HCT116 (cell line): ENCODE measurements around the gene AUTS2. TPM values are rescaled to one million over a fixed set of nuclear protein-coding genes. Genes with fewer than 3 reads are reported as not detected.

ENCODE experiments used
- ATAC-seq: fragments of 200-7000 bp; cut with Tn5 transposase; 2 replicates; pipeline ENCODE4 v1.9.1; 2020; ENCODE audit warnings: mild to moderate bottlenecking, moderate library complexity
- BruUV-seq: library from RNA; stranded (reverse); fragments of 400-500 nt; replicated peaks from 2 replicates; lab custom pipeline; 2021; lab: Mats Ljungman, UMichigan
- CTCF ChIA-PET: fragments of 300-600 bp; sonication (Branson Sonifier 250); formaldehyde crosslinking; loops from one replicate; lab custom pipeline; 2021; ENCODE audit warnings: antibody characterized with exemption; lab: Charles Lee
- POLR2A ChIA-PET: fragments of 300-600, 350-600 bp; sonication (Branson Sonifier 250); formaldehyde crosslinking; loops from one replicate; lab custom pipeline; 2021; ENCODE audit warnings: antibody characterized with exemption; lab: Charles Lee
- RAD21 ChIA-PET, 2 experiments: fragments of 300-600 bp; sonication (Branson Sonifier 250); formaldehyde crosslinking; loops; one replicate each; lab custom pipeline; 2023; ENCODE audit warnings: low total read pairs in 2 of 2; ENCODE audit not compliant: uncharacterized antibody in 2 of 2, unreplicated experiment in 2 of 2, low non-redundant PET in 1 of 2; lab: Charles Lee
- DNase-seq: peaks from one replicate; pipeline ENCODE4 v3.0.0-alpha.2; 2010; ENCODE audit warnings: low read depth, low spot score
- H2AFZ ChIP-seq: fragments of 200-600 bp; shearing (Covaris generic), sonication (generic); 2 replicates; pipeline ENCODE4 v1.6.1; 2017; ENCODE audit warnings: low read depth, mixed run types, mixed read lengths, antibody characterized with exemption, low read length; ENCODE audit not compliant: poor library complexity, severe bottlenecking
- H3K27ac ChIP-seq: 2 replicates; pipeline ENCODE4 v1.5.1; 2012; ENCODE audit warnings: low read depth, low read length
- H3K27me3 ChIP-seq: fragments of 200-600 bp; sonication (generic); 2 replicates; pipeline ENCODE4 v1.6.1; 2016; ENCODE audit warnings: mixed run types, low read length, mixed read lengths; ENCODE audit not compliant: insufficient read depth
- H3K36me3 ChIP-seq, 2 experiments: fragments of 200-500 bp in 1 of 2; fragments of 200-600 bp in 1 of 2; sonication (Bioruptor generic) in 1 of 2; sonication (generic) in 1 of 2; 2 replicates each; pipeline versions ENCODE4 v1.5.1 to v1.6.1; 2014 to 2016; ENCODE audit warnings: low read length in 2 of 2, inconsistent platforms in 1 of 2, mixed read lengths in 1 of 2, mixed run types in 1 of 2; ENCODE audit not compliant: insufficient read depth in 2 of 2, control insufficient read depth in 1 of 2
- H3K4me1 ChIP-seq, 2 experiments: fragments of 200-600 bp in 1 of 2; sonication (generic) in 1 of 2; 2 replicates each; pipeline versions ENCODE4 v1.5.1 to v1.6.1; 2012 to 2017; ENCODE audit warnings: low read length in 2 of 2, inconsistent platforms in 1 of 2, mild to moderate bottlenecking in 1 of 2, mixed read lengths in 1 of 2, mixed run types in 1 of 2, moderate library complexity in 1 of 2; ENCODE audit not compliant: insufficient read depth in 2 of 2, control insufficient read depth in 1 of 2
- H3K4me2 ChIP-seq: fragments of 200-600 bp; sonication (generic); 2 replicates; pipeline ENCODE4 v1.6.1; 2017; ENCODE audit warnings: mixed run types, low read length, mixed read lengths
- H3K4me3 ChIP-seq, 2 experiments: fragments of 200-600 bp in 1 of 2; sonication (generic) in 1 of 2; replicated peaks in 1 of 2; 2 replicates each; pipeline ENCODE4 v1.5.1; 2011 to 2016; ENCODE audit warnings: low read length in 2 of 2, control low read depth in 1 of 2, low read depth in 1 of 2, mild to moderate bottlenecking in 1 of 2, mixed read lengths in 1 of 2, mixed run types in 1 of 2
- H3K79me2 ChIP-seq: fragments of 200-600 bp; sonication (generic); 2 replicates; pipeline ENCODE4 v1.6.1; 2017; ENCODE audit warnings: mild to moderate bottlenecking, mixed run types, low read length, moderate library complexity, mixed read lengths; ENCODE audit not compliant: insufficient read depth
- H3K9ac ChIP-seq: fragments of 200-600 bp; sonication (generic); 2 replicates; pipeline ENCODE4 v1.6.1; 2016; ENCODE audit warnings: low read length, mixed read lengths
- H3K9me2 ChIP-seq: fragments of 200-600 bp; sonication (generic), shearing (Covaris generic); 2 replicates; pipeline ENCODE4 v1.6.1; 2017; ENCODE audit warnings: mixed run types, mild to moderate bottlenecking, moderate library complexity; ENCODE audit not compliant: insufficient read depth
- H3K9me3 ChIP-seq, 2 experiments: fragments of 200-500 bp in 1 of 2; fragments of 200-600 bp in 1 of 2; sonication (Bioruptor generic) in 1 of 2; sonication (generic) in 1 of 2; 2 replicates each; pipeline ENCODE4 v1.6.1; 2014 to 2017; ENCODE audit warnings: low read length in 2 of 2, mixed read lengths in 2 of 2, inconsistent platforms in 1 of 2, low read depth in 1 of 2, mild to moderate bottlenecking in 1 of 2, mixed run types in 1 of 2, moderate library complexity in 1 of 2; ENCODE audit not compliant: control insufficient read depth in 1 of 2, insufficient read depth in 1 of 2
- H4K20me1 ChIP-seq: fragments of 200-600 bp; sonication (generic), shearing (Covaris generic); 2 replicates; pipeline ENCODE4 v1.6.1; 2017; ENCODE audit warnings: mixed run types, mild to moderate bottlenecking, moderate library complexity; ENCODE audit not compliant: insufficient read depth
- CBX3 ChIP-seq: IDR thresholded peaks from 2 replicates; pipeline ENCODE4 v1.6.1; 2012; ENCODE audit warnings: low read depth
- EGR1 ChIP-seq: IDR thresholded peaks from 2 replicates; pipeline ENCODE4 v1.6.1; 2012; ENCODE audit warnings: low read depth
- EZH2 ChIP-seq: fragments of 200-600 bp; sonication (generic); IDR thresholded peaks from 2 replicates; pipeline ENCODE4 v1.6.1; 2017; ENCODE audit warnings: antibody characterized with exemption, mixed run types
- FOSL1 ChIP-seq: IDR thresholded peaks from 2 replicates; pipeline ENCODE4 v1.6.1; 2012; ENCODE audit warnings: low read depth
- MAX ChIP-seq: IDR thresholded peaks from 2 replicates; pipeline ENCODE4 v1.6.1; 2012
- POLR2A ChIP-seq: IDR thresholded peaks from 2 replicates; pipeline ENCODE4 v1.7.0; 2011; ENCODE audit warnings: borderline replicate concordance; ENCODE audit not compliant: insufficient read depth, insufficient read length; ENCODE audit errors: extremely low read depth
- POLR2AphosphoS5 ChIP-seq: IDR thresholded peaks from 2 replicates; pipeline ENCODE4 v1.6.1; 2011; ENCODE audit warnings: mild to moderate bottlenecking, low read depth, low read length, moderate library complexity
- SIN3A ChIP-seq: IDR thresholded peaks from 2 replicates; pipeline ENCODE4 v1.6.1; 2012; ENCODE audit warnings: low read depth
- SP1 ChIP-seq: IDR thresholded peaks from 2 replicates; pipeline ENCODE4 v1.6.1; 2012; ENCODE audit warnings: low read depth
- SRF ChIP-seq: IDR thresholded peaks from 2 replicates; pipeline ENCODE4 v1.6.1; 2012; ENCODE audit warnings: low read depth
- ZBTB33 ChIP-seq: IDR thresholded peaks from 2 replicates; pipeline ENCODE4 v1.6.1; 2011; ENCODE audit warnings: mild to moderate bottlenecking, low read length, moderate library complexity; ENCODE audit not compliant: insufficient replicate concordance; ENCODE audit errors: extremely low read depth
- ZFX ChIP-seq: fragments of 450-650 bp; IDR thresholded peaks from 2 replicates; pipeline ENCODE4 v1.6.1; 2017
- ZNF274 ChIP-seq: fragments of 200-500 bp; sonication (Bioruptor generic); IDR thresholded peaks from 2 replicates; pipeline ENCODE4 v1.6.1; 2014; ENCODE audit warnings: mild to moderate bottlenecking, low read depth, low read length, inconsistent platforms
- intact Hi-C: fragments of 100-400 bp; cut with micrococcal nuclease; formaldehyde crosslinking; loops from 2 replicates; pipeline ENCODE4 v1.10.0; 2022
- total RNA-seq: library from RNA; stranded (reverse); gene quantifications from one replicate; pipeline ENCODE4 v1.2.1, GENCODE V29; 2021; ENCODE audit not compliant: unreplicated experiment

Gene AUTS2
- total RNA-seq, 1 experiment from 2014 or later, result 0.93 TPM

GRCh38 chr7:70143075-70144044 lies 545.1 kb downstream of the AUTS2 start:
- DNase-seq (no peak), ATAC-seq (no peak)
- no peaks in the 10 kb centered on the region for H3K36me3 ChIP-seq
- no peak overlapping the region for H3K4me3 ChIP-seq
- no TSS peak for BruUV-seq
- RAD21 ChIA-PET, result no interaction called here
- no peak overlapping the region for H3K4me2 ChIP-seq
- H3K9ac ChIP-seq, result no peak overlapping the region
- H4K20me1 ChIP-seq, result no peaks in the 10 kb centered on the region
- CTCF ChIA-PET, result no interaction called here
- H3K9me2 ChIP-seq, result no peaks in the 10 kb centered on the region
- no peaks in the 10 kb centered on the region for H3K4me1 ChIP-seq
- intact Hi-C loops, result no loop called here
- peaks cover 11 to 27% of the 10 kb centered on the region in 2 experiments; a peak in 2 of 4 replicates for H3K9me3 ChIP-seq
- H3K27me3 ChIP-seq, result no peaks in the 10 kb centered on the region
- TF ChIP-seq POLR2AphosphoS5 (no peak), CBX3 (no peak), SRF (no peak), SIN3A (no peak), POLR2A (no peak), EZH2 (no peak), MAX (no peak), EGR1 (no peak), FOSL1 (no peak)
- TF ChIP-seq, all 23 proteins: peak for 0
- Histone ChIP-seq H2AFZ (no peak overlapping the region), H3K27ac (no peak overlapping the region), H3K79me2 (no peaks in the 10 kb centered on the region)
- POLR2A ChIA-PET, result no interaction called here

GRCh38 chr7:70148997-70149396 lies 550.7 kb downstream of the AUTS2 start:
- no peak overlapping the region for H3K4me2 ChIP-seq
- H3K27me3 ChIP-seq, result no peaks in the 10 kb centered on the region
- TF ChIP-seq ZFX (no peak), EZH2 (no peak), ZBTB33 (no peak), POLR2A (no peak), SP1 (no peak), SIN3A (no peak), ZNF274 (no peak)
- no peaks in the 10 kb centered on the region for H3K4me1 ChIP-seq
- DNase-seq (no peak), ATAC-seq (no peak)
- H2AFZ ChIP-seq, result no peak overlapping the region
- ChIA-PET POLR2A (no interaction called here), RAD21 (no interaction called here), CTCF (no interaction called here)
- no peak overlapping the region for H3K4me3 ChIP-seq
- no peaks in the 10 kb centered on the region for H4K20me1 ChIP-seq
- no peaks in the 10 kb centered on the region for H3K36me3 ChIP-seq
- no peak overlapping the region for H3K27ac ChIP-seq
- BruUV-seq, result no TSS peak
- H3K9me3 ChIP-seq, result peaks cover 4 to 24% of the 10 kb centered on the region in 2 experiments; a peak in 2 of 4 replicates
- intact Hi-C loops, result no loop called here
- H3K9ac ChIP-seq, result no peak overlapping the region
- no peaks in the 10 kb centered on the region for H3K79me2 ChIP-seq
- H3K9me2 ChIP-seq, result no peaks in the 10 kb centered on the region
